Upper lobe of left lung (tissue), 4 donors: ENCODE measurements around the gene FAM174A.

Experiments
- EP300 ChIP-seq, 4 donors: sonication (generic); formaldehyde crosslinking; IDR thresholded peaks; one replicate each; pipeline ENCODE4 v1.5.1; 2017; ENCODE audit warnings: antibody characterized with exemption in 4 of 4, control low read depth in 2 of 4
- TF ChIP-seq, protein P1 (sequence below), 6 experiments: fragments of 450-650 bp in 4 of 6; fragments of 200-600 bp in 2 of 6; sonication (generic) in 2 of 6; IDR thresholded peaks; one replicate each; pipeline ENCODE4 v1.5.1; 2016 to 2019; ENCODE audit warnings: antibody characterized with exemption in 6 of 6

DNA sequence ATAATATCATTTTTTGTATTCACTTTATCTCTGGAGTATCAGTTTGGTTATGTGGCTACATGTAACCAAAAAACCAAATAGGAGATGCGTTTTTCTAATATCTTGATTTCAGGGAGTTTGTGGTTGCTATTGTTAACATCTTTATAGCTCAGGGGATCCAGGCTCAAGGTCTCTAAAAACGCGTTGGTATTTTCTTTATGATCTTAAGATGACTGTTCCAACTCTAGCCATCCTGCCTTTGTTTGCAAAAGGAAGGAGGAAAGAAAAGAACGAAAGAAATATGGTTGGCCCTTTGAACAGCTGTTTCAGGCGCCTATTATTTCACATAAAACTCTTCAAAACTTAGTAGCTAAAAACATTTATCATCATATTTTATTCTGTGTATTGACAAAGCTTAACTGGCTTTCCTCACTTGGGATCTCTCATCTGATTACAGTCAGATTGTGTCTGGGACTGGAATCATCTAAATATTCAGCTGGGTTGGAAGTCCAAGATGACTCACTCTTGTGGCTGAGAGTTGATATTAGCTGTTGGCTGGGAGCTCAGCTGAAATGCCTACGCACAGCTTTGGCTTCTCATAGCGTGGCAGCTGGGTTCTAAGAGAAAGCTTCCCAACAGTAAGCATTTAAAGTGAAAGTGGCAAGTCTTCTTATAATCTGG lies 60.1 kb downstream of the FAM174A start:
- TF ChIP-seq, protein P1, sequence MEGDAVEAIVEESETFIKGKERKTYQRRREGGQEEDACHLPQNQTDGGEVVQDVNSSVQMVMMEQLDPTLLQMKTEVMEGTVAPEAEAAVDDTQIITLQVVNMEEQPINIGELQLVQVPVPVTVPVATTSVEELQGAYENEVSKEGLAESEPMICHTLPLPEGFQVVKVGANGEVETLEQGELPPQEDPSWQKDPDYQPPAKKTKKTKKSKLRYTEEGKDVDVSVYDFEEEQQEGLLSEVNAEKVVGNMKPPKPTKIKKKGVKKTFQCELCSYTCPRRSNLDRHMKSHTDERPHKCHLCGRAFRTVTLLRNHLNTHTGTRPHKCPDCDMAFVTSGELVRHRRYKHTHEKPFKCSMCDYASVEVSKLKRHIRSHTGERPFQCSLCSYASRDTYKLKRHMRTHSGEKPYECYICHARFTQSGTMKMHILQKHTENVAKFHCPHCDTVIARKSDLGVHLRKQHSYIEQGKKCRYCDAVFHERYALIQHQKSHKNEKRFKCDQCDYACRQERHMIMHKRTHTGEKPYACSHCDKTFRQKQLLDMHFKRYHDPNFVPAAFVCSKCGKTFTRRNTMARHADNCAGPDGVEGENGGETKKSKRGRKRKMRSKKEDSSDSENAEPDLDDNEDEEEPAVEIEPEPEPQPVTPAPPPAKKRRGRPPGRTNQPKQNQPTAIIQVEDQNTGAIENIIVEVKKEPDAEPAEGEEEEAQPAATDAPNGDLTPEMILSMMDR (IDR thresholded peaks at IDR 0.05), result no peak
- TF ChIP-seq EP300 (IDR thresholded peaks at IDR 0.05), result no peak
